CD14-positive monocyte (primary cell): ENCODE measurements around the gene OPN3. TPM values are rescaled to one million over a fixed set of nuclear protein-coding genes. Genes with fewer than 3 reads are reported as not detected.

ENCODE experiments used
- DNase-seq, 3 donors: peaks; one replicate each; pipeline ENCODE4 v3.0.0-alpha.2; 2011 to 2022
- H2AFZ ChIP-seq: 2 replicates; pipeline ENCODE4 v1.6.0; 2012; ENCODE audit warnings: mild to moderate bottlenecking, low read depth, low read length, inconsistent platforms; ENCODE audit not compliant: insufficient read depth, poor library complexity, severe bottlenecking
- H3K27ac ChIP-seq, 2 donors: 1 replicate in 1 of 2; 2 replicates in 1 of 2; pipeline ENCODE4 v1.5.1; 2012 to 2013; ENCODE audit warnings: low read length in 2 of 2, control low read depth in 1 of 2, inconsistent platforms in 1 of 2, low read depth in 1 of 2, mild to moderate bottlenecking in 1 of 2
- H3K27me3 ChIP-seq, 2 donors: one replicate each; pipeline versions ENCODE4 v1.6.0 to v1.6.1; 2011 to 2013; ENCODE audit warnings: low read length in 2 of 2; ENCODE audit not compliant: control insufficient read depth in 2 of 2, insufficient read depth in 2 of 2
- H3K36me3 ChIP-seq, 2 donors: replicated peaks in 1 of 2; 1 replicate in 1 of 2; 2 replicates in 1 of 2; pipeline versions ENCODE4 v1.5.1 to v1.6.1; 2012 to 2013; ENCODE audit warnings: low read length in 2 of 2, control low read depth in 1 of 2, inconsistent platforms in 1 of 2, mild to moderate bottlenecking in 1 of 2; ENCODE audit not compliant: insufficient read depth in 2 of 2, control insufficient read depth in 1 of 2
- H3K4me1 ChIP-seq, 2 donors: 1 replicate in 1 of 2; 2 replicates in 1 of 2; pipeline versions ENCODE4 v1.5.1 to v1.6.1; 2012 to 2013; ENCODE audit warnings: low read length in 2 of 2, control low read depth in 1 of 2, inconsistent platforms in 1 of 2, mild to moderate bottlenecking in 1 of 2, moderate library complexity in 1 of 2; ENCODE audit not compliant: insufficient read depth in 2 of 2, control insufficient read depth in 1 of 2
- H3K4me2 ChIP-seq: replicated peaks from 2 replicates; pipeline ENCODE3; 2012; ENCODE audit warnings: low read length, moderate library complexity, mild to moderate bottlenecking; ENCODE audit not compliant: poor library complexity, severe bottlenecking; ENCODE audit errors: extremely low read depth
- H3K4me3 ChIP-seq, 3 experiments: fragments of 200-600 bp in 1 of 3; sonication (generic) in 1 of 3; replicated peaks in 1 of 3; 1 replicate in 2 of 3; 2 replicates in 1 of 3; pipeline ENCODE4 v1.5.1; 2011 to 2013; ENCODE audit warnings: low read length in 3 of 3, mild to moderate bottlenecking in 3 of 3, control low read depth in 2 of 3, low read depth in 2 of 3, inconsistent platforms in 1 of 3, moderate library complexity in 1 of 3
- H3K79me2 ChIP-seq: 2 replicates; pipeline ENCODE4 v1.6.0; 2012; ENCODE audit warnings: mild to moderate bottlenecking, control low read depth, inconsistent platforms, low read length, moderate library complexity; ENCODE audit not compliant: insufficient read depth
- H3K9ac ChIP-seq: 2 replicates; pipeline ENCODE4 v1.6.0; 2017; ENCODE audit warnings: low read length, mild to moderate bottlenecking; ENCODE audit not compliant: insufficient read depth, poor library complexity, severe bottlenecking
- H3K9me3 ChIP-seq, 2 donors: replicated peaks in 1 of 2; 1 replicate in 1 of 2; 2 replicates in 1 of 2; pipeline versions ENCODE4 v1.5.1 to v1.6.1; 2012 to 2013; ENCODE audit warnings: low read length in 2 of 2, control low read depth in 1 of 2; ENCODE audit not compliant: control insufficient read depth in 1 of 2, insufficient read depth in 1 of 2
- H4K20me1 ChIP-seq: 2 replicates; pipeline ENCODE4 v1.6.0; 2012; ENCODE audit warnings: mild to moderate bottlenecking, low read length, control low read depth, moderate library complexity; ENCODE audit not compliant: insufficient read depth
- H3K27ac Mint-ChIP-seq, 7 donors: one replicate each; pipeline ENCODE4 v1.8.0; 2020; ENCODE audit warnings: mild to moderate bottlenecking in 7 of 7, mixed read lengths in 7 of 7, moderate library complexity in 6 of 7, inconsistent platforms in 2 of 7
- H3K27me3 Mint-ChIP-seq, 3 donors: one replicate each; pipeline ENCODE4 v1.8.0; 2021 to 2022; ENCODE audit warnings: low read depth in 3 of 3, mild to moderate bottlenecking in 3 of 3, mixed read lengths in 3 of 3, moderate library complexity in 3 of 3, inconsistent platforms in 1 of 3
- H3K36me3 Mint-ChIP-seq, 2 donors: one replicate each; pipeline ENCODE4 v1.8.0; 2020; ENCODE audit warnings: mixed read lengths in 2 of 2, inconsistent platforms in 1 of 2, mild to moderate bottlenecking in 1 of 2
- H3K4me1 Mint-ChIP-seq: one replicate; pipeline ENCODE4 v1.8.0; 2020; ENCODE audit warnings: mild to moderate bottlenecking, mixed read lengths
- H3K4me3 Mint-ChIP-seq, 2 donors: one replicate each; pipeline ENCODE4 v1.8.0; 2020; ENCODE audit warnings: mild to moderate bottlenecking in 2 of 2, mixed read lengths in 2 of 2, moderate library complexity in 1 of 2
- H3K9me3 Mint-ChIP-seq, 7 donors: one replicate each; pipeline ENCODE4 v1.8.0; 2020 to 2022; ENCODE audit warnings: mixed read lengths in 7 of 7, mild to moderate bottlenecking in 6 of 7, moderate library complexity in 6 of 7, inconsistent platforms in 2 of 7
- CTCF ChIP-seq: fragments of 200-600 bp; IDR thresholded peaks from one replicate; pipeline ENCODE4 v1.8.0; 2022; ENCODE audit warnings: antibody characterized with exemption, mild to moderate bottlenecking
- WGBS: methylation state at CpG from one replicate; pipeline ENCODE4 v1.1.5; 2013; ENCODE audit warnings: missing lambda C conversion rate; ENCODE audit not compliant: insufficient coverage; 5-methylcytosine and 5-hydroxymethylcytosine counted together
- intact Hi-C, 2 donors: fragments of 100-400 bp; cut with micrococcal nuclease; formaldehyde crosslinking; loops; one replicate each; pipeline versions ENCODE4 v1.15.0 to v1.15.1; 2023
- polyA plus RNA-seq, 3 donors: library from polyadenylated mRNA; depleted of rRNA in 1 of 3; unstranded in 2 of 3; stranded (reverse) in 1 of 3; fragments of 300-500 nt in 2 of 3; fragments of >200 nt in 1 of 3; fragmentation: Illumina TruSeq in 2 of 3; gene quantifications; 1 replicate in 2 of 3; 2 replicates in 1 of 3; pipeline ENCODE4 v1.2.3, GENCODE V29; 2012 to 2021

Gene OPN3
- polyA plus RNA-seq, 3 donors: 14.5 to 56.1 (median 55.2) TPM

GRCh38 chr1:241591736-241592135 lies 48.4 kb downstream of the OPN3 start:
- no peaks in the 10 kb centered on the region for H3K27me3 ChIP-seq
- H3K79me2 ChIP-seq: no peaks in the 10 kb centered on the region
- Mint-ChIP-seq H3K27me3 (no peaks in the 10 kb centered on the region), H3K27ac (peak overlapping the region; percentile 42 to 90 (median 84)), H3K9me3 (no peaks in the 10 kb centered on the region), H3K4me3 (no peak overlapping the region), H3K36me3 (peaks cover 53 to 59% of the 10 kb centered on the region in 2 donors), H3K4me1 (peaks cover 41% of the 10 kb centered on the region)
- H3K4me1 ChIP-seq: peaks cover 34 to 36% of the 10 kb centered on the region in 2 donors
- intact Hi-C loops: loop anchor here in 1 of 2 donors (5.0 kb wide), 2 partner anchors 39 to 59 kb away; partner anchors contain the start of gene KMO
- no peaks in the 10 kb centered on the region for H3K9me3 ChIP-seq
- 100% methylated on average over 1 of the region's 5 CpGs for WGBS
- no peak for DNase-seq
- H3K4me2 ChIP-seq: no peak overlapping the region
- no peak overlapping the region for H2AFZ ChIP-seq
- no peak overlapping the region for H3K9ac ChIP-seq
- peaks cover 33 to 52% of the 10 kb centered on the region in 2 donors for H3K36me3 ChIP-seq
- no peak overlapping the region for H3K4me3 ChIP-seq
- no peaks in the 10 kb centered on the region for H4K20me1 ChIP-seq
- TF ChIP-seq CTCF: no peak
- peak overlapping the region in 1 of 2 donors; percentile 68 for H3K27ac ChIP-seq

- Histone ChIP-seq H3K27ac (peak overlapping the region in 1 of 2 donors; percentile 68), H3K4me2 (no peak overlapping the region)
- peak; percentile 35 to 87 (median 44) for DNase-seq
These were observed 48.9 kb downstream of the OPN3 start for GRCh38 chr1:241591317-241591716.

More at GRCh38 chr1:241591317-241591716, 48.9 kb downstream of the OPN3 start:
- Mint-ChIP-seq H3K9me3 (no peaks in the 10 kb centered on the region), H3K27ac (peak overlapping the region in 6 of 7 donors; percentile 8 to 90 (median 71)), H3K36me3 (peaks cover 54 to 58% of the 10 kb centered on the region in 2 donors), H3K27me3 (no peaks in the 10 kb centered on the region), H3K4me3 (no peak overlapping the region), H3K4me1 (peaks cover 41% of the 10 kb centered on the region)
- H3K79me2 ChIP-seq: no peaks in the 10 kb centered on the region
- H3K36me3 ChIP-seq: peaks cover 33 to 52% of the 10 kb centered on the region in 2 donors
- H3K4me1 ChIP-seq: peaks cover 34 to 36% of the 10 kb centered on the region in 2 donors
- no peak overlapping the region for H3K4me3 ChIP-seq
- no peak for TF ChIP-seq CTCF
- H3K9ac ChIP-seq: no peak overlapping the region
- H3K9me3 ChIP-seq: no peaks in the 10 kb centered on the region
- no peaks in the 10 kb centered on the region for H4K20me1 ChIP-seq
- H3K27me3 ChIP-seq: no peaks in the 10 kb centered on the region
- H2AFZ ChIP-seq: no peak overlapping the region
- intact Hi-C loops: loop anchor here in 1 of 2 donors (5.0 kb wide), 2 partner anchors 39 to 59 kb away; partner anchors contain the start of gene KMO
